ENCODE results near the gene LGALS3.

LGALS3 gene

GRCh38 chr14:55194656-55195355 is 65.8 kb downstream of the LGALS3 start:
- no peak for DNase-seq

Data from fibroblast of upper back skin (primary cell).